ENCODE results near the gene MAP2K1. TPM values are rescaled to one million over a fixed set of nuclear protein-coding genes. Genes with fewer than 3 reads are reported as not detected.

Gene MAP2K1
- total and polyA plus RNA-seq, 2 donors from 2014 or later, result 33.1 to 49.4 TPM

- FAIRE-seq (no peak), DNase-seq (no peak)
- H3K36me3 ChIP-seq (ENCODE audit: control insufficient read depth in 2 of 3, insufficient read depth in 3 of 3, low read length in 3 of 3), result peaks cover 10 to 19% (median 15%) of the 10 kb centered on the region in 3 donors
- no peak overlapping the region for H3K27ac ChIP-seq (ENCODE audit: low read depth in 2 of 2, low read length in 2 of 2)
- H3K9me3 ChIP-seq (ENCODE audit: control insufficient read depth in 2 of 3, insufficient read depth in 1 of 3, low read length in 3 of 3), result no peaks in the 10 kb centered on the region
- H3K27me3 ChIP-seq (ENCODE audit: control insufficient read depth, insufficient read depth, low read length), result no peaks in the 10 kb centered on the region
- no peak for TF ChIP-seq CTCF (IDR thresholded peaks at IDR 0.05; ENCODE audit: borderline replicate concordance, extremely low read depth, insufficient read depth)
- no peak overlapping the region for H3K4me3 ChIP-seq (ENCODE audit: low read length in 3 of 3)
- no peak overlapping the region for H3K9ac ChIP-seq (ENCODE audit: low read length in 3 of 3)
- intact Hi-C loops (cut with DNase I), result no loop called here
- peaks cover 0 to 4% (median 4%) of the 10 kb centered on the region in 3 donors for H3K4me1 ChIP-seq (ENCODE audit: control insufficient read depth in 2 of 3, insufficient read depth in 2 of 3, low read depth in 1 of 3, low read length in 3 of 3)
Measured at GRCh38 chr15:66489179-66489791, 102.6 kb downstream of the MAP2K1 start.

- no peaks in the 10 kb centered on the region for H3K27me3 ChIP-seq (ENCODE audit: control insufficient read depth, insufficient read depth, low read length)
- no peak for DNase-seq
- peaks cover 0 to 6% (median 4%) of the 10 kb centered on the region in 3 donors for H3K4me1 ChIP-seq (ENCODE audit: control insufficient read depth in 2 of 3, insufficient read depth in 2 of 3, low read depth in 1 of 3, low read length in 3 of 3)
- intact Hi-C loops (cut with DNase I), result no loop called here
- H3K9ac ChIP-seq (ENCODE audit: low read length in 3 of 3), result no peak overlapping the region
- H3K36me3 ChIP-seq (ENCODE audit: control insufficient read depth in 2 of 3, insufficient read depth in 3 of 3, low read length in 3 of 3), result peaks cover 10 to 26% (median 13%) of the 10 kb centered on the region in 3 donors
- no peak overlapping the region for H3K27ac ChIP-seq (ENCODE audit: low read depth in 2 of 2, low read length in 2 of 2)
- FAIRE-seq, result no peak
- H3K9me3 ChIP-seq (ENCODE audit: control insufficient read depth in 2 of 3, insufficient read depth in 1 of 3, low read length in 3 of 3), result no peaks in the 10 kb centered on the region
- TF ChIP-seq CTCF (IDR thresholded peaks at IDR 0.05; ENCODE audit: borderline replicate concordance, extremely low read depth, insufficient read depth), result no peak
- no peak overlapping the region for H3K4me3 ChIP-seq (ENCODE audit: low read length in 3 of 3)
Measured at GRCh38 chr15:66491846-66492245, 105.1 kb downstream of the MAP2K1 start.

GRCh38 chr15:66494262-66494661 lies 107.5 kb downstream of the MAP2K1 start:
- H3K27me3 ChIP-seq (ENCODE audit: control insufficient read depth, insufficient read depth, low read length), result no peaks in the 10 kb centered on the region
- peaks cover 0 to 14% (median 10%) of the 10 kb centered on the region in 3 donors for H3K4me1 ChIP-seq (ENCODE audit: control insufficient read depth in 2 of 3, insufficient read depth in 2 of 3, low read depth in 1 of 3, low read length in 3 of 3)
- H3K9me3 ChIP-seq (ENCODE audit: control insufficient read depth in 2 of 3, insufficient read depth in 1 of 3, low read length in 3 of 3), result no peaks in the 10 kb centered on the region
- H3K9ac ChIP-seq (ENCODE audit: low read length in 3 of 3), result no peak overlapping the region
- H3K4me3 ChIP-seq (ENCODE audit: low read length in 3 of 3), result no peak overlapping the region
- intact Hi-C loops (cut with DNase I), result no loop called here
- no peak overlapping the region for H3K27ac ChIP-seq (ENCODE audit: low read depth in 2 of 2, low read length in 2 of 2)
- FAIRE-seq (no peak), DNase-seq (no peak)
- TF ChIP-seq CTCF (IDR thresholded peaks at IDR 0.05; ENCODE audit: borderline replicate concordance, extremely low read depth, insufficient read depth), result no peak
- peaks cover 12 to 36% (median 14%) of the 10 kb centered on the region in 3 donors for H3K36me3 ChIP-seq (ENCODE audit: control insufficient read depth in 2 of 3, insufficient read depth in 3 of 3, low read length in 3 of 3)

Measured in kidney (tissue), 14 donors.